Breast epithelium (tissue), 3 donors: ENCODE results near the gene NOS1AP.

ENCODE experiments used
- POLR2AphosphoS5 ChIP-seq, 3 donors: sonication (generic); formaldehyde crosslinking; IDR thresholded peaks; one replicate each; pipeline ENCODE4 v1.6.1; 2017; ENCODE audit warnings: antibody characterized with exemption in 3 of 3
- TF ChIP-seq, protein P1 (sequence below), 3 donors: fragments of 450-650 bp; IDR thresholded peaks; one replicate each; pipeline ENCODE4 v1.5.1; 2016 to 2017; ENCODE audit warnings: antibody characterized with exemption in 3 of 3, mild to moderate bottlenecking in 3 of 3, moderate library complexity in 3 of 3

DNA sequence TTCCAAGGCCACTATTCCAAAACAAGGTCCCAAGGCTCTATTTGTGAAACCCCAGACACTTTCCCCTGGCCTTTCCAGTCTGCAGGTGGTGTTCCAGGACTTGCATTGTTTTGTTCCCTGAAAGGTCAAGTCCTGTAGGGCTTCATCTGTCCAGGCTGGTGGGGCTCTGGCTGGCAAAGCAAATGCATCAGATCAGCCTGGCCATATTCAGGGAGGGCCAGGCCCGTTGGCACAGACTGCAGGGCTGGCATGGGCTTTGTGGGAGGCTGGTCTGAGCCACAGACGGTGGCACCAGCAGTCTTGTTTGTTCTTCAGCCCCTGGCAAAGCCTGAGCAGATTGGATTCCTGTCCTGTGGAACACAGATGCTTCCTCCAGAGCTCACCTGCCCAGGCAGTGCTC is 214.2 kb downstream of the NOS1AP start:
- TF ChIP-seq, protein P1, sequence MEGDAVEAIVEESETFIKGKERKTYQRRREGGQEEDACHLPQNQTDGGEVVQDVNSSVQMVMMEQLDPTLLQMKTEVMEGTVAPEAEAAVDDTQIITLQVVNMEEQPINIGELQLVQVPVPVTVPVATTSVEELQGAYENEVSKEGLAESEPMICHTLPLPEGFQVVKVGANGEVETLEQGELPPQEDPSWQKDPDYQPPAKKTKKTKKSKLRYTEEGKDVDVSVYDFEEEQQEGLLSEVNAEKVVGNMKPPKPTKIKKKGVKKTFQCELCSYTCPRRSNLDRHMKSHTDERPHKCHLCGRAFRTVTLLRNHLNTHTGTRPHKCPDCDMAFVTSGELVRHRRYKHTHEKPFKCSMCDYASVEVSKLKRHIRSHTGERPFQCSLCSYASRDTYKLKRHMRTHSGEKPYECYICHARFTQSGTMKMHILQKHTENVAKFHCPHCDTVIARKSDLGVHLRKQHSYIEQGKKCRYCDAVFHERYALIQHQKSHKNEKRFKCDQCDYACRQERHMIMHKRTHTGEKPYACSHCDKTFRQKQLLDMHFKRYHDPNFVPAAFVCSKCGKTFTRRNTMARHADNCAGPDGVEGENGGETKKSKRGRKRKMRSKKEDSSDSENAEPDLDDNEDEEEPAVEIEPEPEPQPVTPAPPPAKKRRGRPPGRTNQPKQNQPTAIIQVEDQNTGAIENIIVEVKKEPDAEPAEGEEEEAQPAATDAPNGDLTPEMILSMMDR (IDR thresholded peaks at IDR 0.05), result no peak
- TF ChIP-seq POLR2AphosphoS5 (IDR thresholded peaks at IDR 0.05), result no peak
